Sigmoid colon (tissue), 7 donors: ENCODE results near the gene CMTM7. TPM values are rescaled to one million over a fixed set of nuclear protein-coding genes. Genes with fewer than 3 reads are reported as not detected.

Source experiments
- DNase-seq: peaks from one replicate; pipeline ENCODE4 v3.0.0-alpha.2; 2019
- H3K27ac ChIP-seq, 4 donors: fragments of 200-600 bp; sonication (generic); one replicate each; pipeline ENCODE4 v1.5.1; 2016 to 2019; ENCODE audit warnings: mild to moderate bottlenecking in 1 of 4
- H3K27me3 ChIP-seq, 3 donors: fragments of 200-600 bp; sonication (generic); one replicate each; pipeline ENCODE4 v1.5.1; 2019; ENCODE audit warnings: mild to moderate bottlenecking in 1 of 3
- H3K36me3 ChIP-seq, 4 donors: fragments of 200-600 bp; sonication (generic); one replicate each; pipeline ENCODE4 v1.5.1; 2016 to 2019
- H3K4me1 ChIP-seq, 4 donors: fragments of 200-600 bp; sonication (generic); one replicate each; pipeline ENCODE4 v1.5.1; 2017 to 2019
- H3K4me3 ChIP-seq, 4 donors: fragments of 200-600 bp; sonication (generic); one replicate each; pipeline ENCODE4 v1.5.1; 2017 to 2019; ENCODE audit warnings: mild to moderate bottlenecking in 2 of 4, moderate library complexity in 1 of 4
- H3K9me3 ChIP-seq, 4 donors: fragments of 200-600 bp in 3 of 4; sonication (generic) in 3 of 4; one replicate each; pipeline versions ENCODE4 v1.5.1 to v1.6.1; 2013 to 2019
- EP300 ChIP-seq, 4 donors: sonication (generic); formaldehyde crosslinking; IDR thresholded peaks; one replicate each; pipeline ENCODE4 v1.6.1; 2017; ENCODE audit warnings: antibody characterized with exemption in 4 of 4
- POLR2A ChIP-seq, 2 donors: fragments of 450-650 bp; IDR thresholded peaks; one replicate each; pipeline ENCODE4 v1.6.1; 2016; ENCODE audit warnings: antibody characterized with exemption in 2 of 2, mild to moderate bottlenecking in 2 of 2, moderate library complexity in 2 of 2
- POLR2AphosphoS5 ChIP-seq, 4 donors: sonication (generic); formaldehyde crosslinking; IDR thresholded peaks; one replicate each; pipeline ENCODE4 v1.6.1; 2017; ENCODE audit warnings: antibody characterized with exemption in 4 of 4
- WGBS, 2 donors: extraction: QIAGEN DNeasy Blood & Tissue Kit; methylation state at CpG; one replicate each; pipeline ENCODE4 v1.1.7; 2013; 5-methylcytosine and 5-hydroxymethylcytosine counted together
- intact Hi-C: fragments of 100-400 bp; cut with DNase I; formaldehyde crosslinking; loops from one replicate; pipeline ENCODE4 v1.15.1; 2023
- polyA plus RNA-seq, 3 donors: library from polyadenylated mRNA; stranded (reverse); fragments of 200-250 nt; gene quantifications; one replicate each; pipeline ENCODE4 v1.2.3, GENCODE V29; 2013
- total RNA-seq, 4 donors: library from RNA; depleted of rRNA; stranded (reverse); fragments of >200 nt; gene quantifications; one replicate each; pipeline ENCODE4 v1.1.0, GENCODE V29; 2016
- TF ChIP-seq, protein P1 (sequence below), 4 experiments: fragments of 450-650 bp in 3 of 4; fragments of 200-600 bp in 1 of 4; IDR thresholded peaks; one replicate each; pipeline ENCODE4 v1.5.1; 2016 to 2019; ENCODE audit warnings: antibody characterized with exemption in 4 of 4, mild to moderate bottlenecking in 3 of 4, moderate library complexity in 2 of 4
- donor health status: healthy with polysubstance abuse.
- donor health status: Bipolar disorder and iron deficiency.
- donor health status: healthy.

CMTM7 gene
- total and polyA plus RNA-seq, 7 donors = 3.6 to 13.3 (median 7.2) TPM

DNA sequence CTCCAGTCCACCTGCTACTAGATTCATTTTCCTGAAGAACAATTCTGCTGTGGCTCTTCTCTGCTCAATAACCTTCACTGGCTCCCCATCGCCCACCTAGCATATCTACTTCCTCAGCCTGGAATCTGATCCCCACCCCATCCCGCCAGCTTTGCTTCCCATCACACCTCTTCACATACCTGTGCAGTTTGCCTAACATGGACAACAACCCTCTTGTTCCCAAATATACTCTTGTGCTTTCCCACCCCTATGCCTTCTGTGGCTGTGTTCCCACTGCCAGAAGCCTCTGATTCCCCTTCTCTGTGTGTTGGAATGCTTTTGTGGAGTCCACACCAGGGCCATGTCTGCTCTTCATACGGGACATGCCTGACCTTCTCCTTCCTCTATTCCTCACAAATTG lies 29.5 kb downstream of the CMTM7 start:
- Histone ChIP-seq H3K9me3 (no peaks in the 10 kb centered on the region), H3K27me3 (no peaks in the 10 kb centered on the region), H3K4me3 (no peak overlapping the region), H3K27ac (peak overlapping the region; percentile 49 to 72 (median 63)), H3K36me3 (no peaks in the 10 kb centered on the region), H3K4me1 (peaks cover 0 to 25% (median 23%) of the 10 kb centered on the region in 4 donors)
- DNase-seq = no peak
- intact Hi-C loops = loop anchor here (10.0 kb wide), 2 partner anchors 46 to 154 kb away; partner anchors contain the start of gene DYNC1LI1
- TF ChIP-seq POLR2A (IDR thresholded peaks at IDR 0.05) (no peak), EP300 (IDR thresholded peaks at IDR 0.05) (no peak), POLR2AphosphoS5 (IDR thresholded peaks at IDR 0.05) (no peak)
- TF ChIP-seq, protein P1, sequence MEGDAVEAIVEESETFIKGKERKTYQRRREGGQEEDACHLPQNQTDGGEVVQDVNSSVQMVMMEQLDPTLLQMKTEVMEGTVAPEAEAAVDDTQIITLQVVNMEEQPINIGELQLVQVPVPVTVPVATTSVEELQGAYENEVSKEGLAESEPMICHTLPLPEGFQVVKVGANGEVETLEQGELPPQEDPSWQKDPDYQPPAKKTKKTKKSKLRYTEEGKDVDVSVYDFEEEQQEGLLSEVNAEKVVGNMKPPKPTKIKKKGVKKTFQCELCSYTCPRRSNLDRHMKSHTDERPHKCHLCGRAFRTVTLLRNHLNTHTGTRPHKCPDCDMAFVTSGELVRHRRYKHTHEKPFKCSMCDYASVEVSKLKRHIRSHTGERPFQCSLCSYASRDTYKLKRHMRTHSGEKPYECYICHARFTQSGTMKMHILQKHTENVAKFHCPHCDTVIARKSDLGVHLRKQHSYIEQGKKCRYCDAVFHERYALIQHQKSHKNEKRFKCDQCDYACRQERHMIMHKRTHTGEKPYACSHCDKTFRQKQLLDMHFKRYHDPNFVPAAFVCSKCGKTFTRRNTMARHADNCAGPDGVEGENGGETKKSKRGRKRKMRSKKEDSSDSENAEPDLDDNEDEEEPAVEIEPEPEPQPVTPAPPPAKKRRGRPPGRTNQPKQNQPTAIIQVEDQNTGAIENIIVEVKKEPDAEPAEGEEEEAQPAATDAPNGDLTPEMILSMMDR (IDR thresholded peaks at IDR 0.05) = no peak
- 84 to 86% methylated on average over 3 of the region's 3 CpGs for WGBS, 2 donors

DNA sequence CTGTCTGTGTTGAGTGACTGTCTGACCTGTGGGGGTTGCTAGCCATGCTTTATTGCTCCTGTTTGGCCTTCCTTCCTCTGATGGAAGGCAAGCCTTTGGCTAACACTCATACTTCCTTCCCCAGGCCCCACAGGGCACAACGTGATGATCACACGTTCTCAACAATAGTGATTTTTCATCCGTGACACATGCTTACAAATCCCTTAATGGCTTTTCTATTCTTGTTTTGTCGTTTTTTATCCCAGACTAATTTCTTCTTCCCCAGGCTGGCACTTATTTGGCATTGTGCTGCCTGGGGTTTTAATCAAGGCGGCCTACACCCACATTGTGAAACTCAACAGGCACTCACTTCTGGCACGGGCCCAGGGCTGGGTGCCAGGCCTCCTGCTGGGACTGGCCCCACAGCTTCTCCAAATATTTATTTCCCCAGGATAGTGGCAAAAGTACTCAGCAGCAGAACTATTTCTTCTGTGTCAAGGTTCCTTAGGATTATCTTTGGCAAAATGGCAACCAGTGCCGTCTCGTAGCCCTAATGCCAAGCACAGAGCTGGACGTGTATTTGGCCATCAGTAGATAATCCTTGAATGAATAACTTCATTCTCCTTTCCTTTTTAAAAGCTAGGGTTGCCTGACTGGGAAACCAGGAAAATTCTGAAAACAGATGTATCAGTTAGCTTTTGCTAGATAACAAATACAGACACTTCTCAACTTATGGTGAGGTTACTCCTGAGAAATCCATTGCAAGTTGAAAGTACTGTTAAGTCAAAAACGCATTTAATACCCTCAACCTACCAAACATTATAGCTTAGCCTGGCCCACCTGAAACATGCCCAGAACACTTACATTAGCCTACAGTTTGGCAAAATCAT lies 30.6 kb downstream of the CMTM7 start:
- intact Hi-C loops = loop anchor here (10.0 kb wide), 2 partner anchors 47 to 153 kb away; partner anchors contain the start of gene DYNC1LI1
- TF ChIP-seq POLR2A (IDR thresholded peaks at IDR 0.05) = no peak
- TF ChIP-seq, protein P1 (IDR thresholded peaks at IDR 0.05) = no peak
- TF ChIP-seq EP300 (IDR thresholded peaks at IDR 0.05) = peak; percentile 15 to 71 (median 49)
- peak; percentile 74 to 93 (median 86) for TF ChIP-seq POLR2AphosphoS5 (IDR thresholded peaks at IDR 0.05)
- WGBS, 2 donors = 16 to 38% methylated on average over 10 of the region's 10 CpGs
- Histone ChIP-seq H3K4me3 (no peak overlapping the region), H3K9me3 (no peaks in the 10 kb centered on the region), H3K27ac (peak overlapping the region; percentile 49 to 72 (median 63)), H3K4me1 (peaks cover 0 to 25% (median 23%) of the 10 kb centered on the region in 4 donors), H3K27me3 (no peaks in the 10 kb centered on the region), H3K36me3 (no peaks in the 10 kb centered on the region)
- DNase-seq = peak; percentile 94

DNA sequence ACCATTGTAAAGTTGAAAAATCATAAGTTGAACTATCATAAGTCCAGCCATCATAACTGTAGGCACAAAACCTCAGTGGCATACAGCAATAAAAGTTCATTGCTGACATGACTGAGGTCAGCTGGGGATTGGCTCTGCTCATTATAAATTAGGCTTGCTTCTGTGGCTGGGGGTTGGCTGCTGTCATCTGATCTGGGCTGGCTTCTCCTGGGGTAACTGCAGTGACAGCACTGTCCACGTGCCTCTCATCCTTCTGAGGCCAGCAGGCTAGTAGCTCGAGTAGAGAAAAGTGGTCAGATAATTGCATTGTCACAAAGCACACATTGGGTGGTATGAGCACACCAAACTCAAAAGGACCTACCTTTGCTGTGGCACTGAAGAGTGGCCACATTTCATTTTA lies 31.3 kb downstream of the CMTM7 start:
- Histone ChIP-seq H3K9me3 (no peaks in the 10 kb centered on the region), H3K36me3 (no peaks in the 10 kb centered on the region), H3K27me3 (no peaks in the 10 kb centered on the region), H3K4me1 (peaks cover 0 to 25% (median 23%) of the 10 kb centered on the region in 4 donors), H3K27ac (peak overlapping the region in 2 of 4 donors; percentile 59 to 72), H3K4me3 (no peak overlapping the region)
- 61 to 79% methylated on average over 2 of the region's 2 CpGs for WGBS, 2 donors
- TF ChIP-seq POLR2A (IDR thresholded peaks at IDR 0.05) (no peak), POLR2AphosphoS5 (IDR thresholded peaks at IDR 0.05) (no peak), EP300 (IDR thresholded peaks at IDR 0.05) (no peak)
- TF ChIP-seq, protein P1 (IDR thresholded peaks at IDR 0.05) = no peak
- no peak for DNase-seq
- intact Hi-C loops = loop anchor here (10.0 kb wide), 2 partner anchors 48 to 152 kb away; partner anchors contain the start of gene DYNC1LI1

DNA sequence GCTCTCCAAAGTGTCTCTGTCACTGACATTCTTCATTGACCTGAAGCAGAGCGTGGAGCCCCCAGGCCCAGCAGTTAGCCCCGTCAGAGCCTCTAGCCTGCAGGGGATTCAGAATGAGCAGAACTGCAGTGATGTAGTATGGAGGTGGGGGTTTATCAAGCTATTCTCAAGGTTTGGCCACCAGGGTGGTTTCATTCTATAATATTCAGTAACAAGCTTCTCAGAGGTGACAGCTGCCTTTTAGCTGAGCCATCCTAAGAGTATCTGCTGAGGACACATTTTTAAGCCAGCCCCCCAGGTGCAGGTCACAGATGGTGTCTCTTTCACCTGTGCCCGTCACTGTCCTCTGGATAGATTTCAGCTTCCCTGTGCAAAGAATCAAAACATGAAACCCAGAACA lies 31.9 kb downstream of the CMTM7 start:
- Histone ChIP-seq H3K27ac (no peak overlapping the region), H3K36me3 (no peaks in the 10 kb centered on the region), H3K4me1 (peaks cover 0 to 25% (median 23%) of the 10 kb centered on the region in 4 donors), H3K4me3 (no peak overlapping the region), H3K9me3 (no peaks in the 10 kb centered on the region), H3K27me3 (no peaks in the 10 kb centered on the region)
- DNase-seq = no peak
- WGBS, 2 donors = 83 to 94% methylated on average over 3 of the region's 3 CpGs
- no peak for TF ChIP-seq EP300 (IDR thresholded peaks at IDR 0.05)
- TF ChIP-seq POLR2AphosphoS5 (IDR thresholded peaks at IDR 0.05) = no peak
- TF ChIP-seq, protein P1 (IDR thresholded peaks at IDR 0.05) = no peak
- TF ChIP-seq POLR2A (IDR thresholded peaks at IDR 0.05) = no peak
- intact Hi-C loops = loop anchor here (10.0 kb wide), 2 partner anchors 49 to 151 kb away; partner anchors contain the start of gene DYNC1LI1
